ENCODE data around the gene UBA52.
"Not testable (repeated sequence)": the region's sequence is repeated elsewhere in the genome, so short reads cannot be mapped to it uniquely, and the experiment has no call there.

Gene UBA52

GRCh38 chr19:18571564-18572344, at the start of gene UBA52:
Gene UBA52, plus strand, starts transcription at chr19:18571857. Its CDS starts 1,444 bp downstream, at chr19:18573301.
- DNase-seq, result peak; percentile 99

GRCh38 chr19:18522124-18522861, 49.4 kb upstream of the UBA52 start:
- peak; percentile 100 for DNase-seq

DNA sequence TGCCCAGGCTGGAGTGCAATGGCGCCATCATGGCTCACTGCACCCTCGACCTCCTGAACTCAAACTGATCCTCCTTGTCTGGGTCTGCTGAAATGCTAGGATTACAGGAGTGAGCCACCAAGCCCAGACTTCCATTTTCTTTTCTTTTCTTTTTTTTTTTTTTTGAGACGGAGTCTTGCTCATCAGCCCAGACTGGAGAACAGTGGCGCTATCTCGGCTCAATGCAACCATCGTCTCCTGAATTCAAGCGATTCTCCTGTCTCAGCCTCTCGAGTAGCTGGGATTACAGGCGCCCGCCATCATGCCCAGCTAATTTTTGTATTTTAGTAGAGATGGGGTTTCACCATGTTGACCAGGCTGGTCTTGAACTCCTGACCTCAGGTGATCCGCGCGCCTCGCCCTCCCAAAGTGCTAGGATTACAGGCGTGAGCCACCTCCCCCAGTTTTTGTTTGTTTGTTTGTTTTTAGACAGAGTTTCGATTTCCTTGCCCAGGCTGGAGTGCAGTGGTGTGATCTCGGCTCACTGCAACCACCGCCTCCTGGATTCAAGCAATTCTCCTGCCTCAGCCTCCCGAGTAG, 48.7 kb upstream of the UBA52 start:
- not testable (repeated sequence) for DNase-seq

DNA sequence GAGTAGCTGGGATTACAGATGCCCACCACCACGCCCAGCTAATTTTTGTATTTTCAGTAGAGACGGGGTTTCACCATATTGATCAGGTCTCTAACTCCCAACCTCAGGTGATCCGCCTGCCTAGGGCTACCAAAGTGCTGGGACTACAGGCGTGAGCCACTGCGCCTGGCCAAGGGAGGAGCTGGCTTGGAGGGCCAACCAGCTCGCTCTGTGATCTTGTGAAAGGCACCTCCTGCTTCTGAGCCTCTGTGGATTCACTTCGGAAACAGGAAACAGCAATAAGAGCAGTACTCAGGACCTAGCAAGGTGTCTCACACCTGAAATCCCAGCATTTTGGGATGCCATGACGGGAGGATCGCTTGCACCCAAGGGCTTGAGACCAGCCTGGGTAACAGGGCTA, 47.8 kb upstream of the UBA52 start:
- DNase-seq, result no peak

DNA sequence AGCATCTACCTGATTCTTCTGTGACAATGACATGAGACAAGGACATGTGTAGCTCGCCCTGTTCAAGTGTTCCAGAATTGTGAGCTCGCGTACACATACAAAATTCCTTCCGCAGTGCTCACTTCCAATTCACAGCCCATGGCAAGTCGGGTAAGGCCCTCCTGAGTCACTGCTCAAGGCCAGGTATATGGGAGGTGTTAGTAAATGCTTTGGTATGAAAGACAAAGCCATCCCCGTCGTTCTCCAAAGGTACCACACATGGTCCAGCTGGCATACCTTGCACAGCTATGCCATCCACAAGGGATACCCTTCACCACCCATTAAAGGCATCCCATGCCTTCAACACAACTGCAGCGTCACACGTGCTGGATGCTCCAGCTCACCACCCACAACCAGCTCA, 45.3 kb upstream of the UBA52 start:
- no peak for DNase-seq

DNA sequence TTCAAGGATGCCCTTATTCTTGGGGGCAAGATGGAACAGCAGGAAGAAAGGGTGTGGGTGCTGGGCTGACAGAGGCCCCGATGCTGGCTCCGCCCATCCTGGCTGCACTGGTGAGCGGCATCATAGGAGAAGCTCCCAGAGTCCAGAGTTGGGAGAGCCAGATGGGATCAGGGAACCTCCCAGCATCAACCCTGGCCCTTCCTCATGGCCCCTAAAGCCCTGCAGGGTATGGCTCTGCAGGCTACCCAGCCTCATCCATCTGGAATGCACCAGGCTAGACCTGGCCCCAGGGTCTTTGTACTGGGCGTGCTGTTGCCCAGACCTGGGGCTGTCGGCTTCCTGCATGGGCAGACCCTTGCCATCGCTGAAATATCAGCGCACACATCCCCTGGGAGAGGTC, 41.9 kb upstream of the UBA52 start:
- no peak for DNase-seq

DNA sequence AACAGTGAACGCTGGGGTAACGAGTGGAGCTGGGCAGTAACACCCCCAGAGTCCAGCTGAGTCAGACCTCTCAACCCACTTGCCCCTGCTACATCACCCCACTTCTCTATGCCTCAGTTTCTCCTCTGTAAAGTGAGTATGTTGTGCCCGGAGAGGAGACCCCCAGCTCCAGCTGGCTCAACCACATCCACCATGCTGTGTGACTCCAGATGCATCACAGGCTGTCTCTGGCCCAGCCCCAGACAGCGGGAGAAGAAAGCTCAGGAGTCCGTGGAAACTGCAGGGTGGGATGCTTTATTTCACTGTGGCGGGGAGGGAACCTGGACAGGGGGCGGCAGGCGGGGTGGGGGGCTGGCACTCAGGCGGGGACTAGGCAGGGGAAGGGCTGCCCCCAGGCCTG, 40.2 kb upstream of the UBA52 start:
- DNase-seq, result no peak

DNA sequence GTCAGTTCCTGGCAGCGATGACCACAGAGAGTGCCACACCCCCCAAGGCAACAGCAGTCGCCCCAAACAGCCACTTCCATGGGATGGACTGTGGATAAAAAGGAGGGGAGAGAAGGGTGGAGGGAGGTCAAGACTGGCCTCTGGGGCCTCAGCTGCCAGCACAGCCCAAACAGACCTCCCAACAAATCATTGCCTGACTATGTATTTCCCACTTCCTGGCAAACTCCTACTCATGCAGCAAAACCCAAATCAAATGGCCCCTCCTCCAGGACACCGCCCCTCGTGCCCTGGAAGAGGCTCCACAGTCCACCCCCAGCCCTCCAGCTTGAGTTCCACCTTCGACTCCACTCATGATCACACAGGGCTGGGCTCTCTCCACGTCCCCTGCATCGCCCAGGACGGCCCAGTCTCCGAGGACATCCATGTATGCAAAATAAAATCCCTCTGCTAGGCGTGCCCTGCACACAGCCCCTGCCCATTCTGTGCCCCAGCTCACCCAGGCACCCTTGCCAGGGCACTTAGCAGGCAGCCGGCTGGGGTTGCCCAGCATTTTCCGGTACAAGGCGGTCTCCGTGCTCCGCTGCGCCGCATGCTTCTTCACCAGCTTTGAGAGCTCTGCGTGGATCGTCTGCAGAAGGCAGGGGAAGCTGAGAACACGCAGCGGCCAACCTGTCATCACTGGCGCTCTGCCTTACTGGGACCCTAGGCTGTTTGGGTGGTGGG, 39.3 kb upstream of the UBA52 start:
- DNase-seq, result no peak

- no peak for DNase-seq
Measured at GRCh38 chr19:18533058-18533457, 38.6 kb upstream of the UBA52 start.

GRCh38 chr19:18536475-18536874, 35.2 kb upstream of the UBA52 start:
- DNase-seq, result no peak

DNA sequence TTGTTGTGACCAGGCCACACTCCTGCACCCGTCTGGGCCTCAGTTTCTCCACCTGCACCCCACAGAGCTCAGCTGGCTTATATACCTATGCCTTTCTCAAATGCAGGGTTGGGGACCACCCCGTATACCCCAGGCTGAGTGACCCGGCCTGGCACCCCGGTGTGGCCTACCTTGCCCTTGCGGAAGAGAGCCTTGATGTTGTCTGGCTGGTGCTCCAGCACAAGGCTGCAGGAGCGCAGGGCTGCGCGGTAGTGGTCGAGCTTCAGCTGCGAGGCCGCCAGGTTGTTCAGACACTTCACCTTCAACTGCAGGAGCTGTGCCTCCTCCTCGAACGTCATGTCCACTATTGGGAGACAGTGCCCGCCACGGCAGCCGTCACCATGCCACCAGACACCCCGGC, 34.2 kb upstream of the UBA52 start:
- no peak for DNase-seq

- no peak for DNase-seq
Measured at GRCh38 chr19:18538115-18538514, 33.5 kb upstream of the UBA52 start.

DNA sequence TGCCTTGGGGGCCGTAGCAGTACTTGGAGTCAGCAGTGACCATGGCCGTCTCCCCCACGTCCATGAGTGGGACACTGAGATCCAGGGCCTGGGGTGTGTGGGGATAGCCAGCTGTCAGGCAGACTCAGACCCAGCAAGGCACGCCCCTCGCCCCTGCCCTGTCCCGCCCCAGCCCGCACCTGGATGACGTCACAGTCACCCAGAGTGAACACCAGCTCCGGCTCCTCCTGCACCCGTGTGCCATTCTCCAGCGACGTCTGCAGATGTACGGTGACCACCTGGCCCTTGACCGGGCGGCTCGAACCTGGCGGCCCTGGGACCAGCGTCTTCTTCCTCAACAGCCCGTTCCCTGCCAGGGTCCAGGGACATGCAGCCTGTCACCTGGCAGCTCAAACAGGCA, 32.3 kb upstream of the UBA52 start:
- DNase-seq, result no peak

- not testable (repeated sequence) for DNase-seq
Measured at GRCh38 chr19:18540200-18540599, 31.5 kb upstream of the UBA52 start.

GRCh38 chr19:18541258-18541991, 30.2 kb upstream of the UBA52 start:
- DNase-seq, result peak; percentile 15 to 33

DNA sequence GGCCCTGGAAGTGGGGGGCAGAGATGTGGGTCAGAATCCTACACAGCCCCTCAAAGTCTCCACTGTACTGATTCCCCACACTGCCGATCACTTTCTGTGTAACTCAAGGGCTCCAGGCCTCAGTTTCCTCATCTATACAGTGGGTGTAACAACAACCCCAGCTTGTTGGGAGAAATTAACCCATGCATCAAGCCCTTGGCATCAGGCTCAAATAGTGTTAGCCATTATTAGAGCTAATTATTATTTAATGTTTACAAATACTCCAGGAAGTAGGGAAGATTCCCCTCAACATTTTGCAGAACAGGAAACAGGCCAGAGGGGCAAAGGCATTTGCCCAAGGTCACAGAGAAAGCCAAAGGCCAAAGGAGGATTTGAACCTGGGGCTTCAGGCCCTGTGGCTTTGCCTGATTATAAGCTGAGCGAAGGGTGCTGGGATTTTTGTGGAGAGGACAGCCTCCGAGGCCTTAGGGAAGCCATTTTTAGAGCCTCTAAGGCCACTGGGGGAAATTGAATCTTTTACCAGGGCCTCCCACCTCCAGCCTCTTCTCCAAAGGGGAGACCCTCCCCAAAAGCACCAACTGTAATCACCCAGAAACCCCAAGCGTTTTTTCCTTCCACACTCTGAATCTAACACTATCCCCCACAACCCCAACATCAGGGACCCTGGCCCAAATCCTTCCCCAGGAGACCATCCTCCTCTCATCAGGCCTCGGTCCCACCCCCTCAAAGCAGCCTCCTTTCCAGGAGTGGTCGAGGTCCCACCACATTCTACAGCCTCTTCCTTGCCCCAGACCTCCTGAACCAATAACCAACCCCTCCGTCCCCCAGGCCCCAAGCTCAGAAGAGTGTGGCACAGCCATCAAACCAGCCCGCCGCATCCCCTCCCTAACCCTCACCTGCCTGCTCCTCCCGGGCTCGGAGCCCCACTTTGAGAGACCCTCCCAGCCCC, 29.4 kb upstream of the UBA52 start:
- peak in 1 of 2 experiments; percentile 24 for DNase-seq

GRCh38 chr19:18542941-18543813, 28.5 kb upstream of the UBA52 start, which contains the start of gene FKBP8:
Gene FKBP8, minus strand, starts transcription at chr19:18543573. Its CDS starts 1,603 bp downstream, at chr19:18541970.
- peak; percentile 96 to 97 for DNase-seq

GRCh38 chr19:18543814-18544475, 27.7 kb upstream of the UBA52 start:
- peak; percentile 76 to 85 for DNase-seq

- DNase-seq, result no peak
Measured at GRCh38 chr19:18551631-18552030, 20.0 kb upstream of the UBA52 start.

All from activated CD4-positive, alpha-beta T cell treated with anti-CD3 and anti-CD28 coated beads, Interleukin-2, amount 50 U/mL, for 48 hours (primary cell).